Activated CD4-positive, CD25-positive, alpha-beta regulatory T cell treated with anti-CD3 and anti-CD28 coated beads, Interleukin-2, amount 50 U/mL, for 72 hours (primary cell): ENCODE measurements around the gene MMP10.

ENCODE experiments used
- DNase-seq: peaks from one replicate; pipeline ENCODE4 v3.0.0; 2021

MMP10 gene

GRCh38 chr11:102724904-102725500, 55.4 kb downstream of the MMP10 start, which contains the start of gene MMP8:
MMP8 (minus strand) TSS chr11:102724954; CDS start chr11:102724855, 99 bp downstream.
- DNase-seq = no peak

GRCh38 chr11:102722821-102723220, 57.6 kb downstream of the MMP10 start:
- no peak for DNase-seq
